ENCODE measurements around the gene GRIP2. TPM values are rescaled to one million over a fixed set of nuclear protein-coding genes. Genes with fewer than 3 reads are reported as not detected.
"Not testable (repeated sequence)": the region's sequence is repeated elsewhere in the genome, so short reads cannot be mapped to it uniquely, and the experiment has no call there.

The GRIP2 gene
- total RNA-seq, 1 donor from 2014 or later: 3.3 TPM

DNA sequence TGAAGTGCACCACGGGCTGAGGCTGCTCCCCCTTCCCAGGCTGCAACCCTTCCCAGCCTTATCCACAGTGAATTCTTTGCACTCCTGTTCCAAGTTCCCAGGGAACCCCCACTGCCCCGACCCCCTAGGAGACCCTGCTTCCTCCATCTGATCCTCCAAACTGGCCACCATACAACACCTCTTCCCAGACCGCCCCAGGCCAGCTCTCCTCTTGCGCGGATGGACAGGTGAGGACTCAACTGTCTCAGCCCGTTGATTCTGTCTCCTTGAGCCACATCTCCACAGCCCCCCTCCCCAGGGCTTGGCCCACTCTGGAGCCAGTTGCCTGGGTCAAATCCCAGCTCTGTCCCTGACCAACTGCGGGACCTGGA, 21.7 kb downstream of the GRIP2 start:
- H2AFZ ChIP-seq (ENCODE audit: low read depth, low read length): no peak overlapping the region
- no peaks in the 10 kb centered on the region for H3K4me1 Mint-ChIP-seq (ENCODE audit: low read depth, unreplicated experiment)
- DNase-seq (ENCODE audit: low read depth) (no peak), FAIRE-seq (no peak)
- H3K36me3 Mint-ChIP-seq (ENCODE audit: low read depth, unreplicated experiment): peaks cover 2% of the 10 kb centered on the region
- no peaks in the 10 kb centered on the region for H3K9me3 Mint-ChIP-seq (ENCODE audit: unreplicated experiment)
- H3K27me3 ChIP-seq (ENCODE audit: insufficient read depth, low read length): peaks cover 25% of the 10 kb centered on the region
- H3K4me3 ChIP-seq (ENCODE audit: insufficient read depth, low read depth, low read length): no peak overlapping the region
- no peaks in the 10 kb centered on the region for H3K9me3 ChIP-seq (ENCODE audit: insufficient read depth, low read depth, low read length)
- TF ChIP-seq CTCF (IDR thresholded peaks at IDR 0.05; ENCODE audit: insufficient read depth, low read depth, low read length) (no peak), EZH2 (IDR thresholded peaks at IDR 0.05; ENCODE audit: insufficient read depth, low read length) (no peak)
- no peak overlapping the region for H3K27ac Mint-ChIP-seq (ENCODE audit: unreplicated experiment)
- H3K27me3 Mint-ChIP-seq (ENCODE audit: low read depth, unreplicated experiment): peaks cover 42% of the 10 kb centered on the region
- H3K4me1 ChIP-seq (ENCODE audit: insufficient read depth, low read length): no peaks in the 10 kb centered on the region
- H4K20me1 ChIP-seq (ENCODE audit: insufficient read depth, low read length): no peaks in the 10 kb centered on the region
- H3K9ac ChIP-seq (ENCODE audit: low read length): no peak overlapping the region
- H3K4me2 ChIP-seq (ENCODE audit: low read length): no peak overlapping the region
- H3K27ac ChIP-seq (ENCODE audit: low read depth, low read length): no peak overlapping the region
- H3K4me3 Mint-ChIP-seq (ENCODE audit: unreplicated experiment): no peak overlapping the region
- H3K79me2 ChIP-seq (ENCODE audit: insufficient read depth, low read length): no peaks in the 10 kb centered on the region
- H3K36me3 ChIP-seq (ENCODE audit: insufficient read depth, low read length): no peaks in the 10 kb centered on the region

DNA sequence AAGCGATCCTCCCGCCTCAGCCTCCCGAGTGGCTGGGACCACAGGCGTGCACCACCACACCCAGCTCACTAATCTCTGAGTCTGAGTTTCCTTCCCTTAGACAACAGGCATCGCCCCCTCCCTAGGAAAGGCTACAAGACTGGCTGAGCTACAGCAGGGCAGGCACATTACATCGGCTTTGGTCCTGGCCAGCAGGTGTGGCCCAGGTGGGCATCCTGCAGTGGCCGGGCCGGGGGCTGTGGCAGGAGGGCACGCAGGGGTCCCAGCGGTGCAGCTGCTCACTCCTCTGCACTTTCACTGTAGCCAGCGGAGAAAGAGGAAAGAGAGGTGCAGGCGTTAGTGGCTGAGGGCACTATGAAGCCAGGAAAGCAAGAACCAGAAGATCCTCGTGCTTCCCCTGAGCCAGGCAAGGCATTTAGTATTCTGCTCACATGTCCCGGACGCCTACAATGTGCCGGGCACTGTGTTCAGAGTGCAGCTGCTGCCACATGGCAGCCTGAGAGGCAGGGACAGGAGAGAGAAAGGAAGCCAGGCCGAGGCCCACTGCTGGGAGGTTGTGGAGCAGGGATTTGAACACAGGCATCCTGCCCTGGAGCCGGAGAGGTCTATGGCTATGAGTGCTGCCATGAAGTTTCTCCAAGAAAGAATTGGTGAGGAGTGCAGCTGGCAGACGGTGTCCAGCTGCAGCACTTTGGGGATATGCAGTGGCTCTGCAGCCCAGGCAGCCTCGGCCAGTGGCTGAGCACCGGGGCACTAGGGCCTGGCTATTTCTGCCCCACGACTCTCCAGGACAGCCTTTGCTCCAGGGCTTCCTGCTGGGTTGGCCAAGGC, 22.3 kb downstream of the GRIP2 start:
- Histone ChIP-seq H3K4me1 (ENCODE audit: insufficient read depth, low read length) (no peaks in the 10 kb centered on the region), H2AFZ (ENCODE audit: low read depth, low read length) (no peak overlapping the region), H3K4me3 (ENCODE audit: insufficient read depth, low read depth, low read length) (no peak overlapping the region), H3K27ac (ENCODE audit: low read depth, low read length) (no peak overlapping the region), H3K27me3 (ENCODE audit: insufficient read depth, low read length) (peaks cover 23% of the 10 kb centered on the region), H4K20me1 (ENCODE audit: insufficient read depth, low read length) (no peaks in the 10 kb centered on the region), H3K4me2 (ENCODE audit: low read length) (no peak overlapping the region), H3K36me3 (ENCODE audit: insufficient read depth, low read length) (no peaks in the 10 kb centered on the region), H3K9ac (ENCODE audit: low read length) (no peak overlapping the region), H3K79me2 (ENCODE audit: insufficient read depth, low read length) (no peaks in the 10 kb centered on the region), H3K9me3 (ENCODE audit: insufficient read depth, low read depth, low read length) (no peaks in the 10 kb centered on the region)
- TF ChIP-seq CTCF (IDR thresholded peaks at IDR 0.05; ENCODE audit: insufficient read depth, low read depth, low read length) (no peak), EZH2 (IDR thresholded peaks at IDR 0.05; ENCODE audit: insufficient read depth, low read length) (no peak)
- Mint-ChIP-seq H3K9me3 (ENCODE audit: unreplicated experiment) (no peaks in the 10 kb centered on the region), H3K27ac (ENCODE audit: unreplicated experiment) (no peak overlapping the region), H3K4me1 (ENCODE audit: low read depth, unreplicated experiment) (no peaks in the 10 kb centered on the region), H3K4me3 (ENCODE audit: unreplicated experiment) (no peak overlapping the region), H3K36me3 (ENCODE audit: low read depth, unreplicated experiment) (peaks cover 2% of the 10 kb centered on the region), H3K27me3 (ENCODE audit: low read depth, unreplicated experiment) (peaks cover 38% of the 10 kb centered on the region)
- no peak for DNase-seq (ENCODE audit: low read depth)
- FAIRE-seq: no peak

- H3K4me1 Mint-ChIP-seq (ENCODE audit: low read depth, unreplicated experiment): no peaks in the 10 kb centered on the region
- Histone ChIP-seq H2AFZ (ENCODE audit: low read depth, low read length) (no peak overlapping the region), H3K27ac (ENCODE audit: low read depth, low read length) (no peak overlapping the region), H3K4me3 (ENCODE audit: insufficient read depth, low read depth, low read length) (no peak overlapping the region), H3K9me3 (ENCODE audit: insufficient read depth, low read depth, low read length) (no peaks in the 10 kb centered on the region), H3K27me3 (ENCODE audit: insufficient read depth, low read length) (peaks cover 19% of the 10 kb centered on the region), H3K36me3 (ENCODE audit: insufficient read depth, low read length) (no peaks in the 10 kb centered on the region), H3K79me2 (ENCODE audit: insufficient read depth, low read length) (no peaks in the 10 kb centered on the region), H3K4me1 (ENCODE audit: insufficient read depth, low read length) (no peaks in the 10 kb centered on the region), H3K4me2 (ENCODE audit: low read length) (no peak overlapping the region), H3K9ac (ENCODE audit: low read length) (no peak overlapping the region), H4K20me1 (ENCODE audit: insufficient read depth, low read length) (no peaks in the 10 kb centered on the region)
- H3K4me3 Mint-ChIP-seq (ENCODE audit: unreplicated experiment): no peak overlapping the region
- H3K36me3 Mint-ChIP-seq (ENCODE audit: low read depth, unreplicated experiment): peaks cover 2% of the 10 kb centered on the region
- no peak overlapping the region for H3K27ac Mint-ChIP-seq (ENCODE audit: unreplicated experiment)
- H3K9me3 Mint-ChIP-seq (ENCODE audit: unreplicated experiment): no peaks in the 10 kb centered on the region
- peaks cover 38% of the 10 kb centered on the region for H3K27me3 Mint-ChIP-seq (ENCODE audit: low read depth, unreplicated experiment)
- DNase-seq (ENCODE audit: low read depth): no peak
- FAIRE-seq: no peak
- TF ChIP-seq CTCF (IDR thresholded peaks at IDR 0.05; ENCODE audit: insufficient read depth, low read depth, low read length): no peak
- TF ChIP-seq EZH2 (IDR thresholded peaks at IDR 0.05; ENCODE audit: insufficient read depth, low read length): no peak
Measured at GRCh38 chr3:14516738-14517345, 23.3 kb downstream of the GRIP2 start.

GRCh38 chr3:14515526-14515925, 24.6 kb downstream of the GRIP2 start:
- not testable (repeated sequence) for H3K4me3 Mint-ChIP-seq (ENCODE audit: unreplicated experiment)

More at GRCh38 chr3:14515526-14515925, 24.6 kb downstream of the GRIP2 start:
- H3K9ac ChIP-seq (ENCODE audit: low read length); H3K4me1 ChIP-seq (ENCODE audit: insufficient read depth, low read length); H3K9me3 Mint-ChIP-seq (ENCODE audit: unreplicated experiment); H3K36me3 ChIP-seq (ENCODE audit: insufficient read depth, low read length); H3K36me3 Mint-ChIP-seq (ENCODE audit: low read depth, unreplicated experiment); H3K4me1 Mint-ChIP-seq (ENCODE audit: low read depth, unreplicated experiment); H3K27ac Mint-ChIP-seq (ENCODE audit: unreplicated experiment); H3K9me3 ChIP-seq (ENCODE audit: insufficient read depth, low read depth, low read length); FAIRE-seq; DNase-seq (ENCODE audit: low read depth); H3K4me3 ChIP-seq (ENCODE audit: insufficient read depth, low read depth, low read length); H4K20me1 ChIP-seq (ENCODE audit: insufficient read depth, low read length); H3K79me2 ChIP-seq (ENCODE audit: insufficient read depth, low read length); H3K27ac ChIP-seq (ENCODE audit: low read depth, low read length); H3K4me2 ChIP-seq (ENCODE audit: low read length); H2AFZ ChIP-seq (ENCODE audit: low read depth, low read length): not testable (repeated sequence)
- H3K27me3 Mint-ChIP-seq (ENCODE audit: low read depth, unreplicated experiment): peaks cover 44% of the 10 kb centered on the region
- peaks cover 16% of the 10 kb centered on the region for H3K27me3 ChIP-seq (ENCODE audit: insufficient read depth, low read length)

All from astrocyte (in vitro differentiated cells and primary cell).